ENCODE results near the gene ALKBH2.

GRCh38 chr12:109134186-109134917 lies 41.1 kb upstream of the ALKBH2 start:
- TF ChIP-seq, protein P1, sequence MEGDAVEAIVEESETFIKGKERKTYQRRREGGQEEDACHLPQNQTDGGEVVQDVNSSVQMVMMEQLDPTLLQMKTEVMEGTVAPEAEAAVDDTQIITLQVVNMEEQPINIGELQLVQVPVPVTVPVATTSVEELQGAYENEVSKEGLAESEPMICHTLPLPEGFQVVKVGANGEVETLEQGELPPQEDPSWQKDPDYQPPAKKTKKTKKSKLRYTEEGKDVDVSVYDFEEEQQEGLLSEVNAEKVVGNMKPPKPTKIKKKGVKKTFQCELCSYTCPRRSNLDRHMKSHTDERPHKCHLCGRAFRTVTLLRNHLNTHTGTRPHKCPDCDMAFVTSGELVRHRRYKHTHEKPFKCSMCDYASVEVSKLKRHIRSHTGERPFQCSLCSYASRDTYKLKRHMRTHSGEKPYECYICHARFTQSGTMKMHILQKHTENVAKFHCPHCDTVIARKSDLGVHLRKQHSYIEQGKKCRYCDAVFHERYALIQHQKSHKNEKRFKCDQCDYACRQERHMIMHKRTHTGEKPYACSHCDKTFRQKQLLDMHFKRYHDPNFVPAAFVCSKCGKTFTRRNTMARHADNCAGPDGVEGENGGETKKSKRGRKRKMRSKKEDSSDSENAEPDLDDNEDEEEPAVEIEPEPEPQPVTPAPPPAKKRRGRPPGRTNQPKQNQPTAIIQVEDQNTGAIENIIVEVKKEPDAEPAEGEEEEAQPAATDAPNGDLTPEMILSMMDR (IDR thresholded peaks at IDR 0.05 in 4 of 5, conservative IDR thresholded peaks at IDR 0.05 in 1 of 5) = peak in 4 of 5 experiments; percentile 55 to 71 (median 58)
- peak in 1 of 2 donors; percentile 9 for TF ChIP-seq POLR2A (IDR thresholded peaks at IDR 0.05)

Data from gastrocnemius medialis (tissue), 4 donors.